Measurements from ENCODE around the gene SH3GL3.

GRCh38 chr15:83538682-83539081 is 91.5 kb downstream of the SH3GL3 start:
- TF ChIP-seq RCOR1 (IDR thresholded peaks at IDR 0.05; ENCODE audit: low read length): no peak
- TF ChIP-seq SIN3A (IDR thresholded peaks at IDR 0.05; ENCODE audit: borderline replicate concordance, low read depth, low read length): no peak

Measured in SK-N-SH (cell line).